ENCODE results near the gene AGO1. TPM values are rescaled to one million over a fixed set of nuclear protein-coding genes. Genes with fewer than 3 reads are reported as not detected.

AGO1 gene
- total RNA-seq, 1 experiment from 2014 or later: 36.2 TPM

GRCh38 chr1:35851132-35851869 lies 31.7 kb upstream of the AGO1 start:
- Histone ChIP-seq H3K27me3 (ENCODE audit: insufficient read depth, low read length) (no peaks in the 10 kb centered on the region), H3K4me2 (ENCODE audit: low read length) (no peak overlapping the region), H3K4me1 (ENCODE audit: control insufficient read depth in 1 of 2, insufficient read depth in 2 of 2, low read length in 2 of 2) (no peaks in the 10 kb centered on the region), H3K9ac (ENCODE audit: low read length) (no peak overlapping the region), H4K20me1 (ENCODE audit: insufficient read depth) (no peaks in the 10 kb centered on the region), H3K9me2 (ENCODE audit: insufficient read depth) (no peaks in the 10 kb centered on the region), H3K36me3 (ENCODE audit: control insufficient read depth in 1 of 2, insufficient read depth in 2 of 2, low read length in 2 of 2) (no peaks in the 10 kb centered on the region), H3K79me2 (ENCODE audit: insufficient read depth, low read length) (no peaks in the 10 kb centered on the region), H2AFZ (ENCODE audit: low read depth, low read length, poor library complexity, severe bottlenecking) (no peak overlapping the region), H3K27ac (ENCODE audit: low read depth, low read length) (no peak overlapping the region), H3K9me3 (ENCODE audit: control insufficient read depth in 1 of 2, insufficient read depth in 1 of 2, low read depth in 1 of 2, low read length in 2 of 2) (no peaks in the 10 kb centered on the region), H3K4me3 (replicated peaks in 1 of 2; ENCODE audit: low read depth in 1 of 2, low read length in 2 of 2) (no peak overlapping the region)
- BruUV-seq (replicated peaks): no TSS peak
- intact Hi-C loops (cut with micrococcal nuclease): loop anchor here (10.0 kb wide), 1 partner anchor 234 kb away; the partner anchor contains the start of genes ADPRS and TEKT2
- DNase-seq (ENCODE audit: low read depth, low spot score): no peak
- POLR2A ChIA-PET: no interaction called here
- RAD21 ChIA-PET (ENCODE audit: low non-redundant PET in 1 of 2, low total read pairs in 2 of 2, uncharacterized antibody in 2 of 2, unreplicated experiment in 2 of 2): no interaction called here
- TF ChIP-seq SRF (IDR thresholded peaks at IDR 0.05; ENCODE audit: low read depth) (no peak), RAD21 (IDR thresholded peaks at IDR 0.05; ENCODE audit: low read depth) (no peak), SP1 (IDR thresholded peaks at IDR 0.05; ENCODE audit: low read depth) (no peak)
- no peak for ATAC-seq
- CTCF ChIA-PET: no interaction called here

GRCh38 chr1:35852241-35852640 lies 30.8 kb upstream of the AGO1 start:
- ChIA-PET POLR2A (no interaction called here), CTCF (no interaction called here)
- H3K36me3 ChIP-seq (ENCODE audit: control insufficient read depth in 1 of 2, insufficient read depth in 2 of 2, low read length in 2 of 2): no peaks in the 10 kb centered on the region

More at GRCh38 chr1:35852241-35852640, 30.8 kb upstream of the AGO1 start:
- Histone ChIP-seq H3K9me2 (ENCODE audit: insufficient read depth) (no peaks in the 10 kb centered on the region), H3K4me3 (replicated peaks in 1 of 2; ENCODE audit: low read depth in 1 of 2, low read length in 2 of 2) (no peak overlapping the region), H3K4me2 (ENCODE audit: low read length) (no peak overlapping the region), H4K20me1 (ENCODE audit: insufficient read depth) (no peaks in the 10 kb centered on the region), H3K79me2 (ENCODE audit: insufficient read depth, low read length) (no peaks in the 10 kb centered on the region), H3K4me1 (ENCODE audit: control insufficient read depth in 1 of 2, insufficient read depth in 2 of 2, low read length in 2 of 2) (no peaks in the 10 kb centered on the region), H3K27me3 (ENCODE audit: insufficient read depth, low read length) (no peaks in the 10 kb centered on the region), H2AFZ (ENCODE audit: low read depth, low read length, poor library complexity, severe bottlenecking) (no peak overlapping the region), H3K9ac (ENCODE audit: low read length) (no peak overlapping the region), H3K27ac (ENCODE audit: low read depth, low read length) (no peak overlapping the region), H3K9me3 (ENCODE audit: control insufficient read depth in 1 of 2, insufficient read depth in 1 of 2, low read depth in 1 of 2, low read length in 2 of 2) (no peaks in the 10 kb centered on the region)
- DNase-seq (ENCODE audit: low read depth, low spot score) (no peak), ATAC-seq (no peak)
- intact Hi-C loops (cut with micrococcal nuclease): loop anchor here (10.0 kb wide), 1 partner anchor 233 kb away; the partner anchor contains the start of genes ADPRS and TEKT2
- TF ChIP-seq SP1 (IDR thresholded peaks at IDR 0.05; ENCODE audit: low read depth) (no peak), POLR2A (IDR thresholded peaks at IDR 0.05; ENCODE audit: borderline replicate concordance, extremely low read depth, insufficient read depth, insufficient read length) (no peak), MAX (IDR thresholded peaks at IDR 0.05) (no peak), CEBPB (IDR thresholded peaks at IDR 0.05; ENCODE audit: low read depth) (no peak), CTCF (IDR thresholded peaks at IDR 0.05 in 2 of 3, conservative IDR thresholded peaks at IDR 0.05 in 1 of 3; ENCODE audit: borderline replicate concordance in 1 of 3, insufficient read depth in 1 of 3, low read depth in 2 of 3, low read length in 2 of 3) (no peak), ZBTB33 (IDR thresholded peaks at IDR 0.05; ENCODE audit: extremely low read depth, insufficient replicate concordance, low read length) (no peak), RAD21 (IDR thresholded peaks at IDR 0.05; ENCODE audit: low read depth) (no peak)
- RAD21 ChIA-PET (ENCODE audit: low non-redundant PET in 1 of 2, low total read pairs in 2 of 2, uncharacterized antibody in 2 of 2, unreplicated experiment in 2 of 2): no interaction called here
- no TSS peak for BruUV-seq (replicated peaks)

Data from HCT116 (cell line).